BJ (cell line): ENCODE data around the gene HMX1. TPM values are rescaled to one million over a fixed set of nuclear protein-coding genes. Genes with fewer than 3 reads are reported as not detected.

Experiments
- CTCF ChIA-PET: fragments of 350-600 bp; formaldehyde crosslinking; extraction: SDS; loops from one replicate; lab custom pipeline; 2021; ENCODE audit warnings: antibody characterized with exemption, inconsistent platforms; lab: Yijun Ruan, JAX
- POLR2A ChIA-PET: fragments of 300-600 bp; sonication (Branson Sonifier 250); formaldehyde crosslinking; extraction: SDS; loops from one replicate; lab custom pipeline; 2021; ENCODE audit warnings: antibody characterized with exemption; lab: Charles Lee
- DNase-seq: peaks from one replicate; pipeline ENCODE4 v3.0.0-alpha.2; 2011; ENCODE audit warnings: low read depth
- H3K27me3 ChIP-seq: 2 replicates; pipeline ENCODE4 v1.6.0; 2011; ENCODE audit warnings: low read length; ENCODE audit not compliant: control insufficient read depth, insufficient read depth
- H3K36me3 ChIP-seq: 2 replicates; pipeline ENCODE4 v1.5.1; 2011; ENCODE audit warnings: low read length; ENCODE audit not compliant: control insufficient read depth, insufficient read depth
- H3K4me3 ChIP-seq: 2 replicates; pipeline ENCODE4 v1.5.1; 2011; ENCODE audit warnings: low read depth, mild to moderate bottlenecking, control low read depth, low read length
- polyA plus RNA-seq: library from polyadenylated mRNA; depleted of rRNA; stranded (reverse); fragments of >200 nt; gene quantifications from 2 replicates; pipeline ENCODE4 v1.2.3, GENCODE V29; 2011
- TF ChIP-seq, protein P1 (sequence below): IDR thresholded peaks from 2 replicates; pipeline ENCODE4 v1.5.1; 2011; ENCODE audit warnings: low read depth, mild to moderate bottlenecking, control low read depth, inconsistent platforms, low read length, moderate library complexity; ENCODE audit not compliant: insufficient read depth

The HMX1 gene
- polyA plus RNA-seq, 1 experiment: not detected

DNA sequence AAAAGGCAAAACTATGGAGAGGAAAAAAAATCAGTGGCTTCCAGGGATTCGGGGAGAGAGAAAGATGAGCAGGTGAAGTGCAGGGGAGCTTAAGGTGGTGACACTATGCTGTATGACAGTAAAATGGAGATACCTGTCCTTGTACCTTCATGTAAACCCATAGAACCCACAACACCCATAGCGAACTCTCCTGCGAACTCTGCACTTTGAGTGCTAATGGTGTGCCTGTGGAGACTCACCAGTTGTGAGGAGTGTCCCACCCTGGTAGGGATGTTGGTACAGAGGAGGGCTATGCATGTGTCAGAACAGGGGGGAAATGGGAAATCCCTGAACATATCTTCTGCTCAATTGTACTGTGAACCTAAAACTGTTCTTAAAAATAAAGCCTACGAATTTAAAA is 42.8 kb downstream of the HMX1 start:
- Histone ChIP-seq H3K27me3 (no peaks in the 10 kb centered on the region), H3K4me3 (no peak overlapping the region), H3K36me3 (no peaks in the 10 kb centered on the region)
- ChIA-PET POLR2A (no interaction called here), CTCF (no interaction called here)
- DNase-seq: no peak
- TF ChIP-seq, protein P1, sequence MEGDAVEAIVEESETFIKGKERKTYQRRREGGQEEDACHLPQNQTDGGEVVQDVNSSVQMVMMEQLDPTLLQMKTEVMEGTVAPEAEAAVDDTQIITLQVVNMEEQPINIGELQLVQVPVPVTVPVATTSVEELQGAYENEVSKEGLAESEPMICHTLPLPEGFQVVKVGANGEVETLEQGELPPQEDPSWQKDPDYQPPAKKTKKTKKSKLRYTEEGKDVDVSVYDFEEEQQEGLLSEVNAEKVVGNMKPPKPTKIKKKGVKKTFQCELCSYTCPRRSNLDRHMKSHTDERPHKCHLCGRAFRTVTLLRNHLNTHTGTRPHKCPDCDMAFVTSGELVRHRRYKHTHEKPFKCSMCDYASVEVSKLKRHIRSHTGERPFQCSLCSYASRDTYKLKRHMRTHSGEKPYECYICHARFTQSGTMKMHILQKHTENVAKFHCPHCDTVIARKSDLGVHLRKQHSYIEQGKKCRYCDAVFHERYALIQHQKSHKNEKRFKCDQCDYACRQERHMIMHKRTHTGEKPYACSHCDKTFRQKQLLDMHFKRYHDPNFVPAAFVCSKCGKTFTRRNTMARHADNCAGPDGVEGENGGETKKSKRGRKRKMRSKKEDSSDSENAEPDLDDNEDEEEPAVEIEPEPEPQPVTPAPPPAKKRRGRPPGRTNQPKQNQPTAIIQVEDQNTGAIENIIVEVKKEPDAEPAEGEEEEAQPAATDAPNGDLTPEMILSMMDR: no peak

DNA sequence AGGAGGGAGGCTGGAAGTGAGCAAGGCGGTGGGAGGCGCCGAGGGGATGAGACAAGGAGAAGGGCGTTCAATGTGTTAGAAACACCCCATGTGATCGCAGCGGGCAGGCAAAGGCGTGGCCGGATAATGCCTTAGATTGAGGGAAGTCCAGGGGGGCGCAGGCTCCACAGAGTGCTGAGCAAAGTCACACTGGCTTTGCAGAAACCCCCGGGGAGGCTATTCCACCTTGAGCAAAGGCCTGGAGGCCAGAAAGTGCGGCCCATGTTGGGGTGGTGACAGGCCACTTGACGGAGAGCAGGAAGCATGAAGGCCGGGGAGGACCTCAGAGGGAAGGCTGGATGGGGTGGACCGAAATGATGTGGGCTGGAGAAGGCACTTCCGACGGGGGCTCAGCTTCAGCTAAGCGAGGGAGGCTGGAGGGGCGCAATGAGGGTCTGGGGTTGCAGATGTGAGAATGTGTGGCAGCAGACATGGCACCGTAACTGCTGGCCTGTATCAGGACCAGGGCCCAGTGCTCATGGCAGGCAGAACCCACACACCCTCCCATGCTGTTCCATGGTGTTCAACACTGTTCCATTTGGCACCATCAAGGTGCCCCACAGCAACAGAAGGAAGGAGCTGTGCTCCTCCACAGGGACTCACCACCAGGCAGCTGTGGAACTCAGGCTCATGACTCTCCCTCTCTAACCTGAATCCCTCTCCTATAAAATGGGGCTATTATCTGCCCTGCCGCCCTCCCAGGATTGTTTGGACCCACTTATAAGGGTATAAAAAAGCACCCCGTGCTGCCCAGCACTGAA is 50.3 kb downstream of the HMX1 start:
- Histone ChIP-seq H3K4me3 (no peak overlapping the region), H3K36me3 (no peaks in the 10 kb centered on the region), H3K27me3 (no peaks in the 10 kb centered on the region)
- TF ChIP-seq, protein P1: no peak
- no peak for DNase-seq
- ChIA-PET POLR2A (no interaction called here), CTCF (no interaction called here)

DNA sequence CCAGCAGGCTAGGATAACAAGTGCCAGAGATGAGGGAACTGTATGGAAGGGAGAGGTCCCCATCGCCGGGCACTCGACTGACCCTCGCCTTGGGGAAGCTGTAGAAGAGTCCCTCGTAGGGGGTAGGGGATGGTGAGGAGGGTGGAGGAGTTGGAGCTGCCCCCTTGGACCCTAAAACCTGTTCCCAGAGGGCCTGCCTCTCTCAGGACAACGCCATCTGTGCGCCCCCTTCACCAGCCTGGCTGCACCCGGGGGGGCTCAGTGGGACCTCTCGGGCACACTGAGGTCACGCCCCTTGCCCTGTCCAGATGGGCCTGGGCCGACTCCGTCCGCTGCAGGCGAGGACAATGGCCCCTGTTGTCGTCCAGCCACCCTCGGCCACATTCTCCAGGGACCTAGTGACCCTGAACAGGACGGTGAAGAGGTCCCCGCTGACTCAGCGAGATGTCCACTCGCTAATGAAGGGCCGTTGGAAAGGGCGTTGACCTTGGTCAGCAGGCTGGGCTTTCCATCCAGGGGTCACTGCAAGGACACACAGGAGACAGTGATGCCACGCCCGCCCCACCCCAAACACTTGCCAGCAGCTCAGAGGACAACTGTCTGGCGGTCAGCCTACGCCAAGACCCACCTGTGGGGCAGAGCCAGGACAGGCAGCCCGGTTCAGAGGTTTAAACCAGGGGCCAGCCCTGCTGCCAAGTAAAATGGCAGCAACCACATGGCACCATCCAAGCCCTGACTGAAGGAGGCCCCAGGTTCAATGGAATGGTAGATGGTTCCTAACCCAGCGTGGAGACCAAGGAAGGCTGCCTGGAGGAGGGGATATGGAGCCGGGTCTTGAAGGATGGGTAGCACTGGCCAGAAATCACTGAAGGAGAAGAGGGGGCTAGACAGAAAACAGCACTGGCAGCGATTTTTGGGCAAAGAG is 51.2 kb downstream of the HMX1 start:
- ChIA-PET POLR2A (no interaction called here), CTCF (no interaction called here)
- no peak overlapping the region for H3K4me3 ChIP-seq
- DNase-seq: no peak
- H3K36me3 ChIP-seq: no peaks in the 10 kb centered on the region
- H3K27me3 ChIP-seq: no peaks in the 10 kb centered on the region
- TF ChIP-seq, protein P1: no peak

DNA sequence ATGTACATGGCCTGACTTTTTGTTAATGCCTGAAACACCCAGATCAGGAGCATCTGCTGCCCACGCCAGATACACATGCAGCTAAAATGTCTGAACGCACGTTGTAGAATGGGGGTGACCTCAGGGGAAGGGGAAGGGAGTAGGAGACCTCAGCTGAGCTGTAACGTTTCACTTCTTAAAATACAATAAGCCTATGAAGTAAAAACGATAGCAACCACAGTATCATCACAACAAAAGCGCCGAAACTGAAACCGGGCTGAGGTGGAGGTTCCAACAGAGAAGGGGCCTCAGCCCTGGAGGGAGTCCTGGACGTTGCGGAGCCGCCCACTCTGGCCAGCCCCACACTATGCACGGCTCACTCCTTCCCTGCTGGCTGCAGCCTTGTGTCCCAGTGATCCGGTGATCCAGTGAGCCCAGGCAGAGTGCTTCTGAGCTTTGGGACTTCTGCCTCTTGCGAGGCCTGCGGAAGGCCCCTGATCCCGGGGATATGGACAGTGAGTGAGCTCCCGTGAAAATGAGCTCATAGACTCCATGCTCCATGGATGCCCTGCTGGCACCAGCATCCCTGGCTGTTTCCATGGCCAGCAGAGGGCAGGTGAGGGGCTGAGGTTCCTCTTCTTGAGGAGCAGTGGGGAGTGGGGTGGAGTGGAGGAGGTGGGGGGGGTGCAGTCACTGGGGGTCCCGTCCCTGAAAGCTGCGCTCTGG is 52.0 kb downstream of the HMX1 start:
- no peak overlapping the region for H3K4me3 ChIP-seq
- no peaks in the 10 kb centered on the region for H3K27me3 ChIP-seq
- CTCF ChIA-PET: no interaction called here
- H3K36me3 ChIP-seq: no peaks in the 10 kb centered on the region
- no peak for DNase-seq
- TF ChIP-seq, protein P1: no peak
- POLR2A ChIA-PET: no interaction called here

DNA sequence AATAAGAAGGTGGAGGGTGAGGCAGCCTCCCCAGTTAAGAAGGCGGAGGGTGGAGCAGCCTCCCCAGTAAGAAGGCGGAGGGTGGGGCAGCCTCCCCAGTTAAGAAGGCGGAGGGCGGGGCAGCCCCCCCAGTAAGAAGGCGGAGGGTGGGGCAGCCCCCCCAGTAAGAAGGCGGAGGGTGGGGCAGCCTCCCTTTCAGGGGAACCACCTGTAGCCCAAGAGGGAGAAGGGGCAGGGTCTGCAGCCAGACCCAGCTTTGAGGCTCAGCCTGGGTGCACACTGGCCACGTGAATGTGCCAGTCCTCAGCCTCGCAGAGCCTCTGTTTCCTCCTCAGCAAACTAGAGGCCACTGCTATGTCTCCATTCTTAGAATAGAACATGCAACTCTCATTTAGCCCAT is 52.6 kb downstream of the HMX1 start:
- TF ChIP-seq, protein P1: no peak
- Histone ChIP-seq H3K4me3 (no peak overlapping the region), H3K27me3 (no peaks in the 10 kb centered on the region), H3K36me3 (no peaks in the 10 kb centered on the region)
- POLR2A ChIA-PET: no interaction called here
- no peak for DNase-seq
- CTCF ChIA-PET: no interaction called here
